H1 (cell line): ENCODE data around the gene NRXN3. TPM values are rescaled to one million over a fixed set of nuclear protein-coding genes. Genes with fewer than 3 reads are reported as not detected.

Experiments used
- BRCA1 ChIP-seq: IDR thresholded peaks from 2 replicates; pipeline ENCODE4 v1.6.1; 2012; ENCODE audit warnings: low read depth, low read length, improper control_type of control experiment
- CHD7 ChIP-seq: fragments of 300-600 bp; sonication (generic); IDR thresholded peaks from 2 replicates; pipeline ENCODE4 v1.7.1; 2012; ENCODE audit warnings: low read length, moderate library complexity, mild to moderate bottlenecking, inconsistent platforms; ENCODE audit not compliant: insufficient replicate concordance
- polyA plus RNA-seq, 7 experiments: library from polyadenylated mRNA; depleted of rRNA in 3 of 7; stranded (reverse) in 5 of 7; unstranded in 2 of 7; fragments of >200 nt in 5 of 7; fragments of 200-250 nt in 2 of 7; gene quantifications; 1 replicate in 5 of 7; 2 replicates in 1 of 7; 4 replicates in 1 of 7; pipeline versions ENCODE4 v1.2.1 to v1.2.3, GENCODE V29; 2011 to 2013; ENCODE audit warnings: missing spikeins in 2 of 7, mixed read lengths in 2 of 7
- total RNA-seq: library from RNA; stranded (reverse); fragmentation: NEBNext Ultra II Directional; extraction: Animal tissue kit (Norgen Biotek cat#: 25700); gene quantifications from 2 replicates; pipeline ENCODE4 v1.2.1, GENCODE V29; 2021

NRXN3 gene
- total and polyA plus RNA-seq, 2 of the 8 experiments (the other 6 are each of a cell fraction or from before 2014, with no cell fraction given), result 2.6 to 4.1 TPM

- TF ChIP-seq BRCA1 (no peak), CHD7 (no peak)
Measured at GRCh38 chr14:78488938-78489337, 318.8 kb downstream of the NRXN3 start (continued).
